ENCODE measurements around the gene SPC25. TPM values are rescaled to one million over a fixed set of nuclear protein-coding genes. Genes with fewer than 3 reads are reported as not detected.

The SPC25 gene
- total RNA-seq, 1 experiment from 2014 or later, result 31.5 TPM

DNA sequence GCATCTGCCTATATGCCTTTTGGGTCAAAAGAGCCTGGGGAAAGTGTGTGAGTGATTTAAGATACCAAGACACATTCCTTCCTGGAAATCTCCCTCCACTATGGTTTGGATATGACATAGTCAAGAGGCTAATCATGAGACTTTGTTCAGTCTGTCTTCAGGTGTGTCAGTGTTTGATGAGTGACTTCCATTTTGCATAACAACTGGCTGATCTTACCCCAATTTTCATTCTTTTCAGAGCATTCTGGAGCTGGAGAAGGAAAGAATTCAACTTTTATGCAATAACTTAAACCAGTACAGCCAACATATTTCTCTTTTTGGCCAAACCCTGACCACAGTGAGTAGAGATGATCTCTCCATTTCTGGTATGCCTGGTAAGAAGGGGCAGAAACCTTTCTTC, 39.4 kb downstream of the SPC25 start:
- no peak overlapping the region for H3K27ac ChIP-seq (ENCODE audit: insufficient read length, low read depth, low read length)
- H2BK120ac ChIP-seq (ENCODE audit: low read depth, low read length, poor library complexity, severe bottlenecking), result no peak overlapping the region
- H3T11ph ChIP-seq (ENCODE audit: low read length), result no peak overlapping the region
- H4K20me1 ChIP-seq (ENCODE audit: control insufficient read depth, insufficient read depth, insufficient read length), result no peaks in the 10 kb centered on the region
- H2BK20ac ChIP-seq (ENCODE audit: low read depth, low read length, poor library complexity, severe bottlenecking), result no peak overlapping the region
- no peak overlapping the region for H2BK12ac ChIP-seq (ENCODE audit: insufficient read length, low read depth, low read length)
- no peaks in the 10 kb centered on the region for H3K9me3 Mint-ChIP-seq
- no peak overlapping the region for H4K5ac ChIP-seq (ENCODE audit: insufficient read length, low read depth, low read length)
- H3K4me1 ChIP-seq (ENCODE audit: insufficient read depth, low read length), result no peaks in the 10 kb centered on the region
- H3K79me1 ChIP-seq (ENCODE audit: insufficient read depth, low read depth, low read length, poor library complexity, severe bottlenecking), result no peaks in the 10 kb centered on the region
- no peaks in the 10 kb centered on the region for H3K79me2 ChIP-seq (ENCODE audit: insufficient read depth, low read length)
- H3K27me3 ChIP-seq (ENCODE audit: insufficient read depth, low read length), result no peaks in the 10 kb centered on the region
- H3K4me3 Mint-ChIP-seq, result no peak overlapping the region
- peaks cover under 1% of the 10 kb centered on the region in 2 experiments for H3K4me1 Mint-ChIP-seq
- no peak overlapping the region for H3K9ac ChIP-seq (ENCODE audit: extremely low read depth, insufficient read length, low read length)
- no peak overlapping the region for H4K91ac ChIP-seq (ENCODE audit: insufficient read length, low read depth, low read length)
- no peak overlapping the region for H3K23ac ChIP-seq (ENCODE audit: insufficient read length, low read depth, low read length)
- no peak overlapping the region for H2AFZ ChIP-seq (ENCODE audit: low read length)
- no peak for DNase-seq
- H3K4ac ChIP-seq (ENCODE audit: low read depth, low read length), result no peak overlapping the region
- no peak overlapping the region; a peak in 1 of 7 replicates for H3K27ac Mint-ChIP-seq
- no peak overlapping the region for H2BK5ac ChIP-seq (ENCODE audit: insufficient read length, low read length)
- no peak overlapping the region for H3K56ac ChIP-seq (ENCODE audit: insufficient read length, low read depth, low read length)
- H3K18ac ChIP-seq (ENCODE audit: insufficient read length, low read depth, low read length), result no peak overlapping the region
- H3K23me2 ChIP-seq (ENCODE audit: insufficient read length, low read depth, low read length, poor library complexity, severe bottlenecking), result no peaks in the 10 kb centered on the region
- no peak overlapping the region for H4K8ac ChIP-seq (replicated peaks; ENCODE audit: insufficient read length, low read depth, low read length)
- no peak overlapping the region for H2AK5ac ChIP-seq (ENCODE audit: insufficient read length, low read length)
- H3K27me3 Mint-ChIP-seq (ENCODE audit: low read depth), result no peaks in the 10 kb centered on the region
- no peak overlapping the region for H3K14ac ChIP-seq (ENCODE audit: insufficient read depth, low read length)
- TF ChIP-seq, protein P1, sequence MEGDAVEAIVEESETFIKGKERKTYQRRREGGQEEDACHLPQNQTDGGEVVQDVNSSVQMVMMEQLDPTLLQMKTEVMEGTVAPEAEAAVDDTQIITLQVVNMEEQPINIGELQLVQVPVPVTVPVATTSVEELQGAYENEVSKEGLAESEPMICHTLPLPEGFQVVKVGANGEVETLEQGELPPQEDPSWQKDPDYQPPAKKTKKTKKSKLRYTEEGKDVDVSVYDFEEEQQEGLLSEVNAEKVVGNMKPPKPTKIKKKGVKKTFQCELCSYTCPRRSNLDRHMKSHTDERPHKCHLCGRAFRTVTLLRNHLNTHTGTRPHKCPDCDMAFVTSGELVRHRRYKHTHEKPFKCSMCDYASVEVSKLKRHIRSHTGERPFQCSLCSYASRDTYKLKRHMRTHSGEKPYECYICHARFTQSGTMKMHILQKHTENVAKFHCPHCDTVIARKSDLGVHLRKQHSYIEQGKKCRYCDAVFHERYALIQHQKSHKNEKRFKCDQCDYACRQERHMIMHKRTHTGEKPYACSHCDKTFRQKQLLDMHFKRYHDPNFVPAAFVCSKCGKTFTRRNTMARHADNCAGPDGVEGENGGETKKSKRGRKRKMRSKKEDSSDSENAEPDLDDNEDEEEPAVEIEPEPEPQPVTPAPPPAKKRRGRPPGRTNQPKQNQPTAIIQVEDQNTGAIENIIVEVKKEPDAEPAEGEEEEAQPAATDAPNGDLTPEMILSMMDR (conservative IDR thresholded peaks at IDR 0.05), result no peak
- H2BK15ac ChIP-seq (ENCODE audit: low read depth, low read length), result no peak overlapping the region
- H3K36me3 Mint-ChIP-seq (ENCODE audit: insufficient read depth in 1 of 3, low read depth in 3 of 3), result peaks cover 7 to 13% (median 11%) of the 10 kb centered on the region in 3 experiments; a peak in 6 of 7 replicates
- H3K9me3 ChIP-seq (ENCODE audit: control insufficient read depth, low read depth, low read length), result no peaks in the 10 kb centered on the region
- no peak overlapping the region for H3K4me2 ChIP-seq (ENCODE audit: insufficient read depth, insufficient read length, low read length)

All from H9 (cell line).